GM12875 (cell line): ENCODE measurements around the gene MAST4.
A peak's percentile ranks its signal among the peaks of the same experiment; 100 is the strongest.

Source experiments
- H3K4me3 ChIP-seq: one replicate; pipeline ENCODE4 v1.5.1; 2011; ENCODE audit warnings: low read depth, low read length, control low read depth
- CTCF ChIP-seq: IDR thresholded peaks from 2 replicates; pipeline ENCODE4 v1.5.1; 2011; ENCODE audit warnings: low read depth, mild to moderate bottlenecking, control low read depth, inconsistent platforms, low read length, moderate library complexity, borderline replicate concordance; ENCODE audit not compliant: insufficient read depth

The MAST4 gene

GRCh38 chr5:67149951-67150523 is 553.8 kb downstream of the MAST4 start:
- no peak overlapping the region for H3K4me3 ChIP-seq
- TF ChIP-seq CTCF, result no peak

- no peak overlapping the region for H3K4me3 ChIP-seq
- no peak for TF ChIP-seq CTCF
Observed at GRCh38 chr5:67152400-67152799, 556.2 kb downstream of the MAST4 start.

- H3K4me3 ChIP-seq, result no peak overlapping the region
- no peak for TF ChIP-seq CTCF
Observed at GRCh38 chr5:67153292-67153691, 557.1 kb downstream of the MAST4 start.

GRCh38 chr5:67154556-67155206 is 558.5 kb downstream of the MAST4 start:
- TF ChIP-seq CTCF, result no peak
- H3K4me3 ChIP-seq, result no peak overlapping the region

- H3K4me3 ChIP-seq, result no peak overlapping the region
- peak; percentile 77 for TF ChIP-seq CTCF
Observed at GRCh38 chr5:67156976-67157583, 560.9 kb downstream of the MAST4 start.

- no peak for TF ChIP-seq CTCF
- H3K4me3 ChIP-seq, result no peak overlapping the region
Observed at GRCh38 chr5:67160272-67160671, 564.1 kb downstream of the MAST4 start.

GRCh38 chr5:67160985-67161384 is 564.8 kb downstream of the MAST4 start:
- H3K4me3 ChIP-seq, result no peak overlapping the region
- no peak for TF ChIP-seq CTCF
